HG02970 (cell line): ENCODE measurements around the gene BBOX1.

Source experiments
- ATAC-seq: cut with Tn5 transposase; IDR thresholded peaks from one replicate; pipeline ENCODE4 v1.9.1; 2021; ENCODE audit warnings: mild to moderate bottlenecking, moderate library complexity, moderate number of reproducible peaks; ENCODE audit not compliant: unreplicated experiment, low FRiP score

BBOX1 gene

DNA sequence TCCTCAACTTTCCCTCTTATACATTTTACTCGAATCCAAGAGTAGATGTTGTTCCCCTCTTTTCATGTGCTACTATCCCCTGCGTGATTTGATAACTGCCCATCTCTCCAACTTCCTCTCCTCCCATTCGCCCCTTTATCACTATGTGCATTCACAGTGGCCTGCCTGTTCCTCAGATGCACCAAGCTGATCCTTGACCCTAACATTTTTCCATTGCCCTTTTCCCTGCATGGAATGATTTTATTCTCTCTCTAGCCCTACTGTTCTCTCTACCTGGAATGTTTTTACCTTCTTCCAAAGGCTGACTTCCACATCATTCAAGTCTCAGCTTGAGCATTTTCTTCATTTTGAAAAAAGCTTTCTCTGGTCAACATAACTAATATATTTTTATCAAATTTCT lies 15.8 kb upstream of the BBOX1 start:
- no peak for ATAC-seq

GRCh38 chr11:27025312-27025955 lies 15.2 kb upstream of the BBOX1 start:
- ATAC-seq: no peak

DNA sequence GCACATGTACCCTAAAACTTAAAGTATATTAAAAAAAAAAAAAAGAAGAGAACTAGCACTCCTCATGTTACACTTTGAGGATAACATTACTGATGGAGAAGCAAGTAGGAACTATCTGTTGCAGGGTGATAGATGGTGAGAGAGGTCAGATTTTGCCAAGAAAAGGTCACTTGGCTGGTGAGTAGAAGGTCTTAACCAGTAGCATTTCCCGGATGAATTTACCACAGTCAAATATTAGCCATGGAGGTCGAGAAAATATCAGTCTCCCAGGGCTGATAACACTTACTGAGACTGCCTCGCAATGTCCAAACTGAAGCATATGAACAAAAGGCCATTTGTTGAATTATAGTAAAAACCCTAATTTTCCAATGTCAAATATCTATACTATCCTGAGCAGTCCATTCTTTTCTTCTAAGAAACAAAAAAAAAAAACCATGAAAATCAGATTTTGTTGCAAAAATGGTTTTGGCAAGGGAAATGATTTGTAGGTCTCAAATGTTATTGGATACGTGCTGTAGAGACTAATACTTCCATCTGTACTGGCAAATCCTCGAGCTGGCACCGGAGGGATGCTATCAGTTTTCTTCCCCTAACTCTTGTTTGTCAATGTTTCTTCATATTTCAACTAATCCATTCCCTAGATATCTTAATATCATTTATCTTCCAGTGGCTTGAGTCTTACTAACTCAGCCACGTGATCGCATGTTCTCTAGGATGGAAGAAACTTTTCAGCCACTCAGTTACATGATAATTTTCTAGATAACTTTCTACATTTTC lies 14.5 kb upstream of the BBOX1 start:
- no peak for ATAC-seq

- ATAC-seq: no peak
These were observed 12.1 kb upstream of the BBOX1 start for GRCh38 chr11:27028561-27028965.

DNA sequence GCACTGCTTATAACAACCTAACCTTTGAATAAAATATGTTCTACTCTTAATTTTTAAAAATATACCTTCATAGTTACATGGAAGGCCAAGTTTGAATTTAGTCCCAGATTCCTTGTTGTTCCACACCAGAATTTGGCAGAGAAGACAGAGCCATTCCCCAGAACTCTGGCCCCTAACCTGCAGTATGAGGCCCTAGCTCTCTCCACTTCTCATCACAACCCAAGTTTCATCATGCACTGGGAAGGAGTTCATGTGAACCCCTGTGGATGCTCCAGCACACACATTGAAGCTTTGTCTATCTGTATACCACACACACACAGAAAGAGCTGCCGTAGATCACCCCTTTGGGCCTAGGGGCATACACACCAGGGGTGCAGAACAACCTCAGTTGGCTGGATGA lies 10.6 kb upstream of the BBOX1 start:
- no peak for ATAC-seq

DNA sequence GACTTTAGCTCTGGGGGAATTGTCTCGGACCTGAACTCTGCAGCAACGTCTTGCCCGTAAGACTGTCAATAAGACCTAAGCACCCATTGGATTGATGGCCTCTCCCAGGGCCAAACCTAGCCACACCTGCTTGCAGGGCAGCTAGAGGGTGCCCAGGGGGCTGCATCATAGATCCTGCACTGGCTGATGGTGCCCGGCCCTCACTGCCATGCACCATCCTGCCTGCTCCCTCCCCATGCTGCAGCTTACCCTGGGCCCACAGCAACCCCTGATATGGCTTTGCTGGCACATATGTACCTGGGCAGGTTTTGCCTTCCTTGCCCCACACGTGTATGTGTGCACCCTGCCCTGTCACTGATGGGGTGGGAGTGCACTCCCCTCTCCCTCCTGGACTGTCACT lies 8.9 kb upstream of the BBOX1 start:
- no peak for ATAC-seq

GRCh38 chr11:27039873-27040272 lies 742 bp upstream of the BBOX1 start:
- ATAC-seq: no peak

- ATAC-seq: no peak
These were observed 705 bp downstream of the BBOX1 start for GRCh38 chr11:27041141-27041899.

GRCh38 chr11:27046956-27047355 lies 6.3 kb downstream of the BBOX1 start:
- no peak for ATAC-seq

GRCh38 chr11:27052668-27053067 lies 12.1 kb downstream of the BBOX1 start:
- ATAC-seq: no peak

- no peak for ATAC-seq
These were observed 14.6 kb downstream of the BBOX1 start for GRCh38 chr11:27055065-27055682.

- ATAC-seq: no peak
These were observed 16.6 kb downstream of the BBOX1 start for GRCh38 chr11:27057091-27057780.

- ATAC-seq: no peak
These were observed 17.8 kb downstream of the BBOX1 start for GRCh38 chr11:27058456-27058855.

GRCh38 chr11:27059431-27059830 lies 18.8 kb downstream of the BBOX1 start:
- ATAC-seq: no peak

- no peak for ATAC-seq
These were observed 20.3 kb downstream of the BBOX1 start for GRCh38 chr11:27060816-27061460.

- no peak for ATAC-seq
These were observed 20.8 kb downstream of the BBOX1 start for GRCh38 chr11:27061461-27061821.

DNA sequence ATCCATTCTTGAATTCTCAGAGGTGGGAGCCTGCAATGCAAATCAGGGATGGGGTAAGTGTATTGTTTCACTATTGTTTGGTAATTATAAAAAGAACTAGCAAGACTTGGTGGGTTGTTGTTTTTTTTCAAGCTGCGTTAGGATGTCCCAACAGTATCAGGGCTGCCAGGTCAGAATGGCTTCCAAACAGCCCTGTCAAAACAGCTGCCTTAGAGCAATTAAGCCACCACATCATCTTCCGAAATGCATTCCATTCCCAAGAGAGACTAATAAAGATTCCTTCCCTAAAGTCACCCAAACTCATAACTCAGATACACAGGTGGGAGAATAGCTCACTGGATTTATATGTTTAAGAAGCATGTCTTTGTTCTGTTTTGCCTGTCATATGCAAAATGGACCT lies 23.5 kb downstream of the BBOX1 start:
- ATAC-seq: no peak

DNA sequence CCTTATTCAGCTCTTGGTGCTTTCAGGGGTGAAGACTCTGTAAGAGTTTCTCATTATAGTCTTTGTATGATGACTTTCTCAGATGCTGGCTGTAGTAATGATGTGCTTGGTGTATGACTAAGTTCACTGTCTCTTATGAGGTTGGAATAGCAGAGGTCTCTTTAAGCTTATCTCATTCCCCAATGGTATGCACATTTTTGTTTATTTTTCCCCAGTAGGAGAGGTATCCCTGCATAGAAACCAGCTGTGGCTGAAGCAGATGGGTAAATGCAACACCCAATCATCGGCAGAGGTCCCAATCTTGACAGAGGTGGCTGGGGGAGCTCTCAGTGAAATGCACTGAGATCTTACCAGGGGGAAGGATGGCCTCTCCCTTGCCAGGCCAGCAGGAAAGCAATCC lies 34.6 kb downstream of the BBOX1 start:
- no peak for ATAC-seq

DNA sequence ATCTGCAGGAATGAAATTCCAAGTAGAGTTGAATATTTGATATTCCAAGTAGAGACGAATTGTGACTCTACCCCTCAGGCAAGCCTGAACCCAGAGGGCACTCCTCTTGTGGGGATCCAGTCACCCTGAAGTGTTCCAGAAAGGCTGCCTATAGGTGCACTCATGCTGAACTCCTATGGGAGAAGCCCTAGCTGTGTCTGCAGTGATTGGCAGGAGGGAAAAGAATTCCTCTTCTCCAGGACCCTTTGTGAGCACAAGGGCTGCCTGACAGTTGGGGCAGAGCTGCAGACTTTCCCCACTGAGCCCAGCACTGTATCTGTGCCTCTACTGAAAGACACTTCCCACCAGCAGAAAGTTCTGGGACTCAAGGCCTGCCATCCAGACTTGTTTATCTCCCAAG lies 35.0 kb downstream of the BBOX1 start:
- ATAC-seq: no peak

GRCh38 chr11:27076121-27076589 lies 35.5 kb downstream of the BBOX1 start:
- ATAC-seq: no peak
